HG02943 (cell line): ENCODE measurements around the gene PPDPF.

ENCODE experiments used
- ATAC-seq: cut with Tn5 transposase; IDR thresholded peaks from one replicate; pipeline ENCODE4 v1.9.1; 2021; ENCODE audit warnings: mild to moderate bottlenecking, low read depth, moderate library complexity; ENCODE audit not compliant: unreplicated experiment

PPDPF gene

GRCh38 chr20:63519668-63520503, 679 bp upstream of the PPDPF start:
- peak; percentile 36 for ATAC-seq

- peak; percentile 16 for ATAC-seq
These were observed 503 bp downstream of the PPDPF start for GRCh38 chr20:63520934-63521601.

GRCh38 chr20:63521602-63522001, 1.0 kb downstream of the PPDPF start:
- no peak for ATAC-seq

GRCh38 chr20:63522091-63522868, 1.7 kb downstream of the PPDPF start:
- no peak for ATAC-seq

GRCh38 chr20:63522981-63523611, 2.5 kb downstream of the PPDPF start:
- no peak for ATAC-seq

- no peak for ATAC-seq
These were observed 4.6 kb downstream of the PPDPF start for GRCh38 chr20:63525185-63525584.

GRCh38 chr20:63525971-63526370, 5.4 kb downstream of the PPDPF start:
- ATAC-seq = no peak

GRCh38 chr20:63527184-63527583, 6.6 kb downstream of the PPDPF start:
- no peak for ATAC-seq

- no peak for ATAC-seq
These were observed 8.8 kb downstream of the PPDPF start for GRCh38 chr20:63529180-63529860.

- ATAC-seq = no peak
These were observed 9.6 kb downstream of the PPDPF start for GRCh38 chr20:63529861-63530787.

- ATAC-seq = no peak
These were observed 10.2 kb downstream of the PPDPF start for GRCh38 chr20:63530788-63531160.

GRCh38 chr20:63531686-63532448, 11.3 kb downstream of the PPDPF start:
- no peak for ATAC-seq

- no peak for ATAC-seq
These were observed 11.9 kb downstream of the PPDPF start for GRCh38 chr20:63532449-63532971.

- no peak for ATAC-seq
These were observed 12.8 kb downstream of the PPDPF start for GRCh38 chr20:63533388-63533787.

- ATAC-seq = no peak
These were observed 13.4 kb downstream of the PPDPF start for GRCh38 chr20:63533871-63534393.

GRCh38 chr20:63534427-63534830, 13.9 kb downstream of the PPDPF start:
- ATAC-seq = no peak

- ATAC-seq = no peak
These were observed 14.5 kb downstream of the PPDPF start for GRCh38 chr20:63534831-63535651.
